GM18909 (cell line): ENCODE data around the gene HTR3C.
"Not testable (repeated sequence)": the region's sequence is repeated elsewhere in the genome, so short reads cannot be mapped to it uniquely, and the experiment has no call there.

ENCODE experiments used
- ATAC-seq: cut with Tn5 transposase; IDR thresholded peaks from one replicate; pipeline ENCODE4 v1.9.1; 2021; ENCODE audit warnings: mild to moderate bottlenecking; ENCODE audit not compliant: unreplicated experiment, poor library complexity

The HTR3C gene

GRCh38 chr3:184030536-184030935, 22.3 kb upstream of the HTR3C start:
- no peak for ATAC-seq

GRCh38 chr3:184031187-184031792, 21.6 kb upstream of the HTR3C start, which contains the start of gene HTR3D:
HTR3D (plus strand) TSS chr3:184031742; CDS start chr3:184031742, 0 bp downstream.
- ATAC-seq: no peak

- ATAC-seq: no peak
Observed at GRCh38 chr3:184037816-184038215, 15.0 kb upstream of the HTR3C start.

- ATAC-seq: not testable (repeated sequence)
Observed at GRCh38 chr3:184038307-184038706, 14.5 kb upstream of the HTR3C start.

GRCh38 chr3:184039414-184039813, 13.4 kb upstream of the HTR3C start:
- no peak for ATAC-seq

GRCh38 chr3:184040010-184040409, 12.8 kb upstream of the HTR3C start:
- no peak for ATAC-seq

GRCh38 chr3:184042617-184043016, 10.2 kb upstream of the HTR3C start:
- no peak for ATAC-seq

- ATAC-seq: no peak
Observed at GRCh38 chr3:184045995-184046394, 6.9 kb upstream of the HTR3C start.

GRCh38 chr3:184050217-184050847, 2.5 kb upstream of the HTR3C start:
- no peak for ATAC-seq

GRCh38 chr3:184058029-184058428, 5.2 kb downstream of the HTR3C start:
- no peak for ATAC-seq

- no peak for ATAC-seq
Observed at GRCh38 chr3:184059424-184059823, 6.6 kb downstream of the HTR3C start.

GRCh38 chr3:184062637-184063036, 9.8 kb downstream of the HTR3C start:
- ATAC-seq: no peak

- no peak for ATAC-seq
Observed at GRCh38 chr3:184066211-184066610, 13.4 kb downstream of the HTR3C start.

- no peak for ATAC-seq
Observed at GRCh38 chr3:184067573-184068055, 14.8 kb downstream of the HTR3C start.

- ATAC-seq: no peak
Observed at GRCh38 chr3:184068344-184068743, 15.5 kb downstream of the HTR3C start.

GRCh38 chr3:184071142-184071541, 18.3 kb downstream of the HTR3C start:
- ATAC-seq: not testable (repeated sequence)

- ATAC-seq: no peak
Observed at GRCh38 chr3:184073621-184074020, 20.8 kb downstream of the HTR3C start.

- no peak for ATAC-seq
Observed at GRCh38 chr3:184075901-184076300, 23.1 kb downstream of the HTR3C start.

- no peak for ATAC-seq
Observed at GRCh38 chr3:184077881-184078280, 25.0 kb downstream of the HTR3C start.

GRCh38 chr3:184078851-184079250, 26.0 kb downstream of the HTR3C start:
- ATAC-seq: no peak

GRCh38 chr3:184081116-184081830, 28.4 kb downstream of the HTR3C start:
- no peak for ATAC-seq
